HL-60 (cell line): ENCODE measurements around the gene IL17B.

ENCODE experiments used
- DNase-seq, 2 experiments: peaks; one replicate each; pipeline ENCODE4 v3.0.0-alpha.2; 2010 to 2020; ENCODE audit warnings: low read depth in 1 of 2, low spot score in 1 of 2
- H3K27ac ChIP-seq: fragments of 250-450 bp; sonication (Bioruptor Pico); replicated peaks from 2 replicates; pipeline ENCODE4 v1.5.1; 2020; ENCODE audit warnings: mild to moderate bottlenecking, moderate library complexity
- H3K27me3 ChIP-seq: fragments of 250-450 bp; sonication (Bioruptor Pico); 2 replicates; pipeline ENCODE4 v1.5.1; 2021; ENCODE audit warnings: mild to moderate bottlenecking, moderate library complexity; ENCODE audit not compliant: insufficient read depth, poor library complexity, severe bottlenecking
- H3K4me3 ChIP-seq: replicated peaks from 2 replicates; pipeline ENCODE4 v1.5.1; 2011; ENCODE audit warnings: mild to moderate bottlenecking, control low read depth, low read length; ENCODE audit not compliant: insufficient read depth
- GABPA ChIP-seq: IDR thresholded peaks from 2 replicates; pipeline ENCODE4 v1.6.1; 2012; ENCODE audit warnings: low read depth
- POLR2AphosphoS5 ChIP-seq: IDR thresholded peaks from 2 replicates; pipeline ENCODE4 v1.6.1; 2012; ENCODE audit warnings: low read depth
- SPI1 ChIP-seq: IDR thresholded peaks from 2 replicates; pipeline ENCODE4 v1.6.1; 2012; ENCODE audit warnings: low read depth, mild to moderate bottlenecking, borderline replicate concordance
- TF ChIP-seq, protein P1 (sequence below): IDR thresholded peaks from one replicate; pipeline ENCODE4 v1.5.1; 2011; ENCODE audit warnings: low read length, control low read depth, inconsistent platforms; ENCODE audit not compliant: insufficient read depth
- TF ChIP-seq, protein P2 (sequence below): IDR thresholded peaks from 2 replicates; pipeline ENCODE4 v1.6.1; 2012; ENCODE audit warnings: low read depth; ENCODE audit not compliant: insufficient replicate concordance

The IL17B gene

DNA sequence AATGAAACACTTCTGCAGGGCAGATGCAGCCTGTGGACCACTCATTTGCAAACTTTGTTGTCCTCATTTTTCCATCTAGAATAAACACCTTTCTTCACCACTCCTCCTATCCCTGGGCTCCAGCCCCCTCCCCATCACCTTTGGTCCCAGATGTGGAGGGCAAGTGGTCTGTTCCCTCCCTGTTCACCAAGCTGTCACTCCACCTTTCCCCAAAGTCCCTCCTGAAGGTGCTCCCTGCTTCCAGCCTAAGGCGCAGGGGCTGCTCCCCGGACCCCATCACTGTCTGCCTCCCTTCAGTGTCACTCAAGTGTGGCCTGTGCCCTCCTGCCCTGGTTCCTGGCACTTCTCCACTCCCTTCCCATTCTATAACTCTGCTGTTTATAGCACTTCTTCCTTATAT lies 14.4 kb downstream of the IL17B start:
- DNase-seq, result no peak
- TF ChIP-seq, protein P1, sequence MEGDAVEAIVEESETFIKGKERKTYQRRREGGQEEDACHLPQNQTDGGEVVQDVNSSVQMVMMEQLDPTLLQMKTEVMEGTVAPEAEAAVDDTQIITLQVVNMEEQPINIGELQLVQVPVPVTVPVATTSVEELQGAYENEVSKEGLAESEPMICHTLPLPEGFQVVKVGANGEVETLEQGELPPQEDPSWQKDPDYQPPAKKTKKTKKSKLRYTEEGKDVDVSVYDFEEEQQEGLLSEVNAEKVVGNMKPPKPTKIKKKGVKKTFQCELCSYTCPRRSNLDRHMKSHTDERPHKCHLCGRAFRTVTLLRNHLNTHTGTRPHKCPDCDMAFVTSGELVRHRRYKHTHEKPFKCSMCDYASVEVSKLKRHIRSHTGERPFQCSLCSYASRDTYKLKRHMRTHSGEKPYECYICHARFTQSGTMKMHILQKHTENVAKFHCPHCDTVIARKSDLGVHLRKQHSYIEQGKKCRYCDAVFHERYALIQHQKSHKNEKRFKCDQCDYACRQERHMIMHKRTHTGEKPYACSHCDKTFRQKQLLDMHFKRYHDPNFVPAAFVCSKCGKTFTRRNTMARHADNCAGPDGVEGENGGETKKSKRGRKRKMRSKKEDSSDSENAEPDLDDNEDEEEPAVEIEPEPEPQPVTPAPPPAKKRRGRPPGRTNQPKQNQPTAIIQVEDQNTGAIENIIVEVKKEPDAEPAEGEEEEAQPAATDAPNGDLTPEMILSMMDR, result no peak
- no peak for TF ChIP-seq SPI1
- no peak overlapping the region for H3K27ac ChIP-seq
- no peak overlapping the region for H3K4me3 ChIP-seq
- no peaks in the 10 kb centered on the region for H3K27me3 ChIP-seq

DNA sequence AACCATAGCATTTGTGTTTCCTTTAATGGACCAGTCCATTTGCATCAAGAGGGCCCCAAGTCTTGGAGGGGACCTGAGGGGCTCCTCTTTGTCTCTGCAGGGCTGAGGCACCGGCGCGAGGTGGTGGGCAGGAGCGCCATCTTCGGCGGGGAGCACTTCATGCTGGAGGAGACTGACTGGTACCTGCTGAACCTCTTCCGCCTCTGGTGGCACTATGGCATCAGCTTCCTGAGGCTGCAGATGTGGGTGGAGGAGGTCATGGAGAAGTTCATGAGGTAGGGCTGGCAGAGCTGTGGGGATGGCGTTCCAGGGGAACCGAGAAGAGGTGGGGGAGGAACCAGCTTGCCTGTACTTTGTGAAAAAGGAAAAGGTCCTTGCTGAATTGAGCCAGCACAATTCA lies 15.2 kb downstream of the IL17B start:
- H3K27ac ChIP-seq, result peak overlapping the region; percentile 4
- H3K27me3 ChIP-seq, result no peaks in the 10 kb centered on the region
- TF ChIP-seq, protein P1, result no peak
- TF ChIP-seq, protein P2, sequence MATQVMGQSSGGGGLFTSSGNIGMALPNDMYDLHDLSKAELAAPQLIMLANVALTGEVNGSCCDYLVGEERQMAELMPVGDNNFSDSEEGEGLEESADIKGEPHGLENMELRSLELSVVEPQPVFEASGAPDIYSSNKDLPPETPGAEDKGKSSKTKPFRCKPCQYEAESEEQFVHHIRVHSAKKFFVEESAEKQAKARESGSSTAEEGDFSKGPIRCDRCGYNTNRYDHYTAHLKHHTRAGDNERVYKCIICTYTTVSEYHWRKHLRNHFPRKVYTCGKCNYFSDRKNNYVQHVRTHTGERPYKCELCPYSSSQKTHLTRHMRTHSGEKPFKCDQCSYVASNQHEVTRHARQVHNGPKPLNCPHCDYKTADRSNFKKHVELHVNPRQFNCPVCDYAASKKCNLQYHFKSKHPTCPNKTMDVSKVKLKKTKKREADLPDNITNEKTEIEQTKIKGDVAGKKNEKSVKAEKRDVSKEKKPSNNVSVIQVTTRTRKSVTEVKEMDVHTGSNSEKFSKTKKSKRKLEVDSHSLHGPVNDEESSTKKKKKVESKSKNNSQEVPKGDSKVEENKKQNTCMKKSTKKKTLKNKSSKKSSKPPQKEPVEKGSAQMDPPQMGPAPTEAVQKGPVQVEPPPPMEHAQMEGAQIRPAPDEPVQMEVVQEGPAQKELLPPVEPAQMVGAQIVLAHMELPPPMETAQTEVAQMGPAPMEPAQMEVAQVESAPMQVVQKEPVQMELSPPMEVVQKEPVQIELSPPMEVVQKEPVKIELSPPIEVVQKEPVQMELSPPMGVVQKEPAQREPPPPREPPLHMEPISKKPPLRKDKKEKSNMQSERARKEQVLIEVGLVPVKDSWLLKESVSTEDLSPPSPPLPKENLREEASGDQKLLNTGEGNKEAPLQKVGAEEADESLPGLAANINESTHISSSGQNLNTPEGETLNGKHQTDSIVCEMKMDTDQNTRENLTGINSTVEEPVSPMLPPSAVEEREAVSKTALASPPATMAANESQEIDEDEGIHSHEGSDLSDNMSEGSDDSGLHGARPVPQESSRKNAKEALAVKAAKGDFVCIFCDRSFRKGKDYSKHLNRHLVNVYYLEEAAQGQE, result no peak
- no peak for TF ChIP-seq POLR2AphosphoS5
- no peak for TF ChIP-seq SPI1
- TF ChIP-seq GABPA, result no peak
- H3K4me3 ChIP-seq, result no peak overlapping the region
- DNase-seq, result peak; percentile 41 to 80

DNA sequence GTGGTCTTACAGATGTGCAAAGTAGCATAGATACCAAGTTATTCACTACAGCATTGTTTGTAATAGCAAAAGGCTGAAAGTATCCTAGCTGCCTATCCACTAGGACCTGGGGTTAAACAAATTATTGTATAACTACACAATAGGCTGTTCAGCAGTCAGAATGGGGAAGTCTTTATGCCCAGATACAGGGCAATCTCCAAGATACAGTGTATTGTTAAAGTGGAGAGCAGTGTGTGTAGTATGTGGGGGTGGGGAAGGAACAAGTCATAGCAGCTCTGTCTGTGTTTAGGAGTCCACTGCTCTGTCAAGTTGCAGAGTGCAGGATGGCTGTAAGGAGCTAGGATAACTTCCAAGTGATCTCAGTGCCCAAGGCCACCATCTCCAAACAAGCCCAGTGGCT lies 15.7 kb downstream of the IL17B start:
- Histone ChIP-seq H3K27ac (no peak overlapping the region; the same call in none of the 2 replicates), H3K4me3 (no peak overlapping the region), H3K27me3 (no peaks in the 10 kb centered on the region)
- peak; percentile 92 for TF ChIP-seq SPI1
- TF ChIP-seq, protein P2, result no peak
- peak in 1 of 2 experiments; percentile 68 for DNase-seq

DNA sequence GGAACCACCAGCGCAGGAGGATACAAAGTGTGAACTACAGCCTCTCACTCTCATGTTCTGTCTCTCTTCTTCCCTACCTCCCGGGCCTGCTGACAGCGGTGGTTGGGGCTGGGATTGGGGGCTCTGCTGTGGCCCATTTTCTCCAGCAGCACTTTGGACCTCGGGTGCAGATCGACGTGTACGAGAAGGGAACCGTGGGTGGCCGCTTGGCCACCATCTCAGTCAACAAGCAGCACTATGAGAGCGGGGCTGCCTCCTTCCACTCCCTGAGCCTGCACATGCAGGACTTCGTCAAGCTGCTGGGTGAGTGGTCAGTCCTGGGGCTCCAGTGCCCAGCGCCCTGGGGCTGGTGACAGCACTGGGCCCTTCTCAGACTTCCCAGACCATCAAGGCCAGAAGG lies 16.6 kb downstream of the IL17B start:
- H3K4me3 ChIP-seq, result no peak overlapping the region
- no peaks in the 10 kb centered on the region for H3K27me3 ChIP-seq
- no peak overlapping the region; the same call in 1 of the 2 replicates for H3K27ac ChIP-seq
- TF ChIP-seq, protein P2, result no peak
- TF ChIP-seq, protein P1, result no peak
- TF ChIP-seq GABPA (no peak), POLR2AphosphoS5 (no peak), SPI1 (no peak)
- no peak for DNase-seq
